Left ventricle myocardium inferior (tissue), 1 donor: ENCODE data around the gene FKBP11. TPM values are rescaled to one million over a fixed set of nuclear protein-coding genes. Genes with fewer than 3 reads are reported as not detected.
A peak's percentile ranks its signal among the peaks of the same experiment; 100 is the strongest.

ENCODE experiments used
- DNase-seq: peaks from one replicate; pipeline ENCODE4 v3.0.0-alpha.2; 2020
- H3K27ac ChIP-seq: fragments of 200-600 bp; replicated peaks from 2 replicates; pipeline ENCODE4 v1.8.0; 2021
- H3K27me3 ChIP-seq: fragments of 200-600 bp; 2 replicates; pipeline ENCODE4 v1.8.0; 2021; ENCODE audit warnings: low read depth
- H3K36me3 ChIP-seq: fragments of 200-600 bp; 2 replicates; pipeline ENCODE4 v1.8.0; 2021
- H3K4me1 ChIP-seq: fragments of 200-600 bp; 2 replicates; pipeline ENCODE4 v1.8.0; 2021
- H3K4me3 ChIP-seq: fragments of 200-600 bp; 2 replicates; pipeline ENCODE4 v1.8.0; 2021; ENCODE audit warnings: mild to moderate bottlenecking, moderate library complexity
- H3K9me3 ChIP-seq: fragments of 200-600 bp; replicated peaks from 2 replicates; pipeline ENCODE4 v1.8.0; 2021
- intact Hi-C: fragments of 100-400 bp; cut with micrococcal nuclease; formaldehyde crosslinking; loops from one replicate; pipeline ENCODE4 v1.11.0; 2022
- total RNA-seq: library from RNA; stranded (reverse); fragmentation: NEBNext Ultra II Directional; extraction: Animal tissue kit (Norgen Biotek cat#: 25700); gene quantifications from one replicate; pipeline ENCODE4 v1.2.1, GENCODE V29; 2021
- TF ChIP-seq, protein P1 (sequence below): fragments of 200-600 bp; IDR thresholded peaks from 2 replicates; pipeline ENCODE4 v1.8.0; 2021; ENCODE audit warnings: antibody characterized with exemption, mild to moderate bottlenecking, borderline replicate concordance
- donor health status: DM: no; HTN: yes; CAD: no; lungs with severe emphysema.

FKBP11 gene
- total RNA-seq, 1 donor from 2014 or later: 4.3 TPM

- peaks cover 42% of the 10 kb centered on the region for H3K4me1 ChIP-seq
- H3K4me3 ChIP-seq: peak overlapping the region; percentile 85
- no peaks in the 10 kb centered on the region for H3K9me3 ChIP-seq
- intact Hi-C loops: no loop called here
- no peak for DNase-seq
- no peaks in the 10 kb centered on the region for H3K36me3 ChIP-seq
- H3K27ac ChIP-seq: no peak overlapping the region
- peaks cover 32% of the 10 kb centered on the region for H3K27me3 ChIP-seq
- TF ChIP-seq, protein P1, sequence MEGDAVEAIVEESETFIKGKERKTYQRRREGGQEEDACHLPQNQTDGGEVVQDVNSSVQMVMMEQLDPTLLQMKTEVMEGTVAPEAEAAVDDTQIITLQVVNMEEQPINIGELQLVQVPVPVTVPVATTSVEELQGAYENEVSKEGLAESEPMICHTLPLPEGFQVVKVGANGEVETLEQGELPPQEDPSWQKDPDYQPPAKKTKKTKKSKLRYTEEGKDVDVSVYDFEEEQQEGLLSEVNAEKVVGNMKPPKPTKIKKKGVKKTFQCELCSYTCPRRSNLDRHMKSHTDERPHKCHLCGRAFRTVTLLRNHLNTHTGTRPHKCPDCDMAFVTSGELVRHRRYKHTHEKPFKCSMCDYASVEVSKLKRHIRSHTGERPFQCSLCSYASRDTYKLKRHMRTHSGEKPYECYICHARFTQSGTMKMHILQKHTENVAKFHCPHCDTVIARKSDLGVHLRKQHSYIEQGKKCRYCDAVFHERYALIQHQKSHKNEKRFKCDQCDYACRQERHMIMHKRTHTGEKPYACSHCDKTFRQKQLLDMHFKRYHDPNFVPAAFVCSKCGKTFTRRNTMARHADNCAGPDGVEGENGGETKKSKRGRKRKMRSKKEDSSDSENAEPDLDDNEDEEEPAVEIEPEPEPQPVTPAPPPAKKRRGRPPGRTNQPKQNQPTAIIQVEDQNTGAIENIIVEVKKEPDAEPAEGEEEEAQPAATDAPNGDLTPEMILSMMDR: no peak
Measured at GRCh38 chr12:48958049-48958388, 32.7 kb upstream of the FKBP11 start.

DNA sequence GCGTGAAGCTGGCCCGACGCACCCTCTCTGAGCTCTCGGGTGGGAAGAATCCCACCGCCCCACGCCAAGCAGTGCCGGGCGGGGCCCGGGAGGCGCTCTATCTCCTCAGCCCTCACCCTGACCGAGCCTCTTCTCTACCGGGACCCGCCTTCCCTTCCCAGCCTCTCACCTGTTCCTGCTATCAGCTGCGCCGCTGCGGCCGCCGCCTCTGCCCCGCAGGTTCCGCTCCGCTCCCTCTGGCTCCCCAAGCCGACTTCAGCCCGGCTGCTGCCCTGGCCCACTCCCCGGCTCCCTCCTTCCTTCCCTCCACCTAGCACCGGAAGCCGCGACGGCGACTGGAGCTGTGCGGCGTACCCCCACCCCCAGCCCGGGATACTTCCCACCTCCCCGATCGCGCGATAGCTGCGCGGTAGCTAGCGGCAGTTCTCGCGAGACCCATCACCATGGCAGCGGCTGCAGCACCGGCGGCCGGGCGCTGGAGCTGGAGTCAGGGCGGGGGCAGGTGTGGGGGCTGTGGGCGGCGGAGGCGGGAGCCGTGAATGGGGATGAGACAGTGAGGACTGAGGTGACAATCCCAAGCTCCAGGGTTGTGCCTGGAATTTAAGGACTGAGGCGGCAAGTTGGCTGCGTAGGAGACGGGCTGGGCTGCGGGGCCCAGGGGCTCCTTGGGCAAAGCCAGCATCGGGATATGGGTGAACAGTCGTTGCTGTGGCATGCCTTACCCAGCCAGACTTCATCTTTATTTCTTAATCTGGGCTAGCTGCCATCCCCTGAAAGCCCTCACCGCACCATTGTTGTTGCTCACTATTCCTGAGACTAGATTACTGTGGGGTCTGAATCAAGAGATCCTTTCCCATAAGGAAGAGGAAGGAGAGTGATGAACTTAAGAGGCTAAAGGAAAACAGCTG is 32.1 kb upstream of the FKBP11 start, which contains the start of gene ARF3:
Gene ARF3, minus strand, starts transcription at position 347 of the 908 bp plus-strand sequence. CDS start 16,392 bp downstream, outside the sequence.
- TF ChIP-seq, protein P1: no peak
- Histone ChIP-seq H3K27me3 (peaks cover 27% of the 10 kb centered on the region), H3K27ac (peak within 1 kb of the TSS; percentile 81), H3K36me3 (peaks cover 3% of the 10 kb centered on the region), H3K4me1 (peaks cover 42% of the 10 kb centered on the region), H3K4me3 (peak within 1 kb of the TSS; percentile 85), H3K9me3 (no peaks in the 10 kb centered on the region)
- intact Hi-C loops: no loop called here
- peak; percentile 95 for DNase-seq

DNA sequence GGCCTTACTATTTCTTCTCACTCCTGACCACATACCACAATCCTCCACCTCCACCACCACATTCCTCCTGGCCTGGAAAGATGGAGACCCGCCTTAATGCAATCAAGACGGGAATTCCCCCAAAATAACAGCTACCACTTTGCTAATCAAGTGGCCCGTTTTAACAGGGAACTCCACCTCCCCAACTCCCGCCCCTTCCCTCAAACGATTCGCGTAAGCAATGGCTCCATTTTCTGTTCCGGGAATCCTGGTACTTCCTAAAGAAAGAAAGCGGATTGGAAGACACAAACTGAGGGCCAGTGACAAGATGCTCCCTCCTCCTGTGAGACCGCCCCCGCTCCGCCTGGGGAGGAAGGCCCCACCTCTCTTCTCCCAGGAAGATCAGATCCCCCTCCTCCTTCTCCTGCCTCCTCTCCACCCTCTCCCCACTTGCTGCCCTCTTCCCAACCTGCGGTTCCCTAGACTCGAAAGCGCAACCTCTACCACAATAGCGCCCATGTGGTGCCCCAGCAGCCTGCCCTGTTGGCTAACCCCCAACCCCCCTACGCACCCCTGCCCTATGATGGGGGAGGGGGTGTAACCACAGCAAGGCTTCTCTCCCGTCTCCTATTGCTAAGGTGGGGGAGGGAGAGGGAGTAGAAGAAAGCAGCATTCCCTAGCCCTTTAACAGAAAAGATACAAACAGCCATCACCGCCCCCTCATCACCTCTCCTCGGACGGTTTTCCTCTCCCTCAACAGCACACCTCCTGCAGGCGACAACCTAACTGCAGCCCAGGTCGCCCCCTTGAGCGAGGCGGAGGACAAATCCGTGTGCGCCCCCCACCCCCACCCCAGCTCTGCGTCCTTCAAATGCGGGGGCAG is 31.2 kb upstream of the FKBP11 start:
- Histone ChIP-seq H3K27me3 (peaks cover 19% of the 10 kb centered on the region), H3K36me3 (peaks cover 12% of the 10 kb centered on the region), H3K9me3 (no peaks in the 10 kb centered on the region), H3K4me3 (peak overlapping the region; percentile 85), H3K4me1 (peaks cover 42% of the 10 kb centered on the region), H3K27ac (peak overlapping the region; percentile 81)
- intact Hi-C loops: no loop called here
- TF ChIP-seq, protein P1: no peak
- peak; percentile 85 for DNase-seq

GRCh38 chr12:48954841-48955501 is 29.7 kb upstream of the FKBP11 start:
- Histone ChIP-seq H3K9me3 (no peaks in the 10 kb centered on the region), H3K4me3 (no peak overlapping the region), H3K4me1 (peaks cover 42% of the 10 kb centered on the region), H3K27ac (no peak overlapping the region), H3K36me3 (peaks cover 15% of the 10 kb centered on the region), H3K27me3 (peaks cover 3% of the 10 kb centered on the region)
- DNase-seq: no peak
- TF ChIP-seq, protein P1: no peak
- intact Hi-C loops: no loop called here

DNA sequence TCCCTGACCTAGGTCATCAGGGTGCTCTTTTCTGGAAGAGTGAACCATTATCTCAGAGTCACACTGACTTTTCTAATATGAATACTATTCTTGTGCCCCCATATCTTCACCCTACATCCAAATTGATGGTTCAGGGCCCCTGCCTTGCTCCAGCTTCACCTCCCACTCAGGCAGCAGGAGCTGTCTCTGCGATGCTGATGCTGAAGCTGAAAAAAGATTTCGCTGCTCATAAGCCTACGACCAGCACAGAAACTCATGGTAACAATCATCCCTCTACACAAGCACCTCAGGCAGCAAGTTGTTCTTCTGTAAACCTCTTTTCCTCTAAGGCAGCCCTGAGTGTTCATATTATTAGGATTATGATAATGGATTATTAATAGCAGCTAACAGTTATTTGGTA is 28.8 kb upstream of the FKBP11 start:
- intact Hi-C loops: no loop called here
- H3K27ac ChIP-seq: no peak overlapping the region
- H3K4me1 ChIP-seq: peaks cover 42% of the 10 kb centered on the region

More for the DNA sequence above, 28.8 kb upstream of the FKBP11 start:
- Histone ChIP-seq H3K36me3 (peaks cover 21% of the 10 kb centered on the region), H3K9me3 (no peaks in the 10 kb centered on the region), H3K27me3 (no peaks in the 10 kb centered on the region), H3K4me3 (no peak overlapping the region)
- DNase-seq: no peak
- TF ChIP-seq, protein P1: no peak
